CD14-positive monocyte (primary cell): Measurements from ENCODE around the gene WAC. TPM values are rescaled to one million over a fixed set of nuclear protein-coding genes. Genes with fewer than 3 reads are reported as not detected.

Experiments
- polyA plus RNA-seq, 3 donors: library from polyadenylated mRNA; depleted of rRNA in 1 of 3; unstranded in 2 of 3; stranded (reverse) in 1 of 3; fragments of 300-500 nt in 2 of 3; fragments of >200 nt in 1 of 3; fragmentation: Illumina TruSeq in 2 of 3; gene quantifications; 1 replicate in 2 of 3; 2 replicates in 1 of 3; pipeline ENCODE4 v1.2.3, GENCODE V29; 2012 to 2021
- small RNA-seq: library from RNA; depleted of rRNA; stranded (forward); fragments of <200 nt; gene quantifications from one replicate; pipeline ENCODE3, GENCODE V24; 2012; ENCODE audit warnings: low read depth; ENCODE audit not compliant: insufficient read length

WAC gene
- polyA plus RNA-seq, 3 donors: 46.7 to 80.8 (median 67.9) TPM

Small RNAs within 50 kb of the gene (small RNA-seq; reads per million reads assigned to genes)
- not detected for gene RNU4ATAC6P
- gene RNU6-1067P: not detected

Other genes with a start within 250 kb of the WAC start
- 10 to 100 TPM; 17.3 to 48.3 (median 33.6) TPM for gene MPP7, start 230.1 kb upstream of the WAC start, polyA plus RNA-seq
- gene BAMBI, start 144.4 kb downstream of the WAC start, polyA plus RNA-seq: 1 to 10 TPM in 1 of 3 donors, under 1 TPM in 2; 0.08 to 1.3 (median 0.09) TPM